Gastroesophageal sphincter (tissue), 3 donors: ENCODE data around the gene CPSF4L.

Experiments used
- POLR2AphosphoS5 ChIP-seq: sonication (generic); formaldehyde crosslinking; IDR thresholded peaks from one replicate; pipeline ENCODE4 v1.6.1; 2017; ENCODE audit warnings: antibody characterized with exemption
- TF ChIP-seq, protein P1 (sequence below), 4 experiments: fragments of 200-600 bp in 2 of 4; fragments of 450-650 bp in 2 of 4; sonication (generic) in 1 of 4; IDR thresholded peaks; one replicate each; pipeline ENCODE4 v1.5.1; 2017 to 2019; ENCODE audit warnings: antibody characterized with exemption in 4 of 4, mild to moderate bottlenecking in 2 of 4, moderate library complexity in 2 of 4

GRCh38 chr17:73205459-73205961 lies 56.2 kb downstream of the CPSF4L start:
- TF ChIP-seq POLR2AphosphoS5: no peak
- TF ChIP-seq, protein P1, sequence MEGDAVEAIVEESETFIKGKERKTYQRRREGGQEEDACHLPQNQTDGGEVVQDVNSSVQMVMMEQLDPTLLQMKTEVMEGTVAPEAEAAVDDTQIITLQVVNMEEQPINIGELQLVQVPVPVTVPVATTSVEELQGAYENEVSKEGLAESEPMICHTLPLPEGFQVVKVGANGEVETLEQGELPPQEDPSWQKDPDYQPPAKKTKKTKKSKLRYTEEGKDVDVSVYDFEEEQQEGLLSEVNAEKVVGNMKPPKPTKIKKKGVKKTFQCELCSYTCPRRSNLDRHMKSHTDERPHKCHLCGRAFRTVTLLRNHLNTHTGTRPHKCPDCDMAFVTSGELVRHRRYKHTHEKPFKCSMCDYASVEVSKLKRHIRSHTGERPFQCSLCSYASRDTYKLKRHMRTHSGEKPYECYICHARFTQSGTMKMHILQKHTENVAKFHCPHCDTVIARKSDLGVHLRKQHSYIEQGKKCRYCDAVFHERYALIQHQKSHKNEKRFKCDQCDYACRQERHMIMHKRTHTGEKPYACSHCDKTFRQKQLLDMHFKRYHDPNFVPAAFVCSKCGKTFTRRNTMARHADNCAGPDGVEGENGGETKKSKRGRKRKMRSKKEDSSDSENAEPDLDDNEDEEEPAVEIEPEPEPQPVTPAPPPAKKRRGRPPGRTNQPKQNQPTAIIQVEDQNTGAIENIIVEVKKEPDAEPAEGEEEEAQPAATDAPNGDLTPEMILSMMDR (IDR thresholded peaks at IDR 0.05): no peak
